K562 (cell line): ENCODE data around the gene KRT81. TPM values are rescaled to one million over a fixed set of nuclear protein-coding genes. Genes with fewer than 3 reads are reported as not detected.

ENCODE experiments used
- ATAC-seq: fragments of 200-7000 bp; cut with Tn5 transposase; 3 replicates; pipeline ENCODE4 v1.9.1; 2020; ENCODE audit warnings: moderate library complexity
- BruUV-seq: library from RNA; stranded (reverse); fragments of 400-500 nt; replicated peaks from 2 replicates; lab custom pipeline; 2021; lab: Mats Ljungman, UMichigan
- CTCF ChIA-PET: fragments of 300-600 bp; formaldehyde crosslinking; extraction: SDS; loops from one replicate; lab custom pipeline; 2021; ENCODE audit warnings: low intra/inter-chr PET ratio; lab: Yijun Ruan, JAX
- POLR2A ChIA-PET: fragments of 300-600, 350-650 bp; sonication (Branson Sonifier 250); formaldehyde crosslinking; extraction: SDS; loops from one replicate; lab custom pipeline; 2021; ENCODE audit warnings: antibody characterized with exemption, inconsistent platforms; lab: Yijun Ruan, JAX
- DNase-seq, 4 experiments: peaks; one replicate each; pipeline versions ENCODE4 v3.0.0 to v3.0.0-alpha.2; 2011 to 2018; ENCODE audit warnings: low spot score in 3 of 4, mixed read lengths in 3 of 4; ENCODE audit errors: extremely low read depth in 1 of 4
- FAIRE-seq: peaks from 2 replicates; lab custom pipeline; 2011; peaks lifted over from hg19 to GRCh38; lab: Jason Lieb, UNC
- H2AFZ ChIP-seq: 2 replicates; pipeline ENCODE4 v1.6.0; 2011; ENCODE audit warnings: low read depth, low read length, control low read depth, inconsistent platforms
- H3K27ac ChIP-seq: fragments of 200-600 bp; 3 replicates; pipeline ENCODE4 v1.8.0; 2011; ENCODE audit warnings: low read depth, mild to moderate bottlenecking, control low read depth, inconsistent platforms, low read length, moderate library complexity, mixed read lengths; ENCODE audit errors: extremely low read depth
- H3K27me3 ChIP-seq, 2 experiments: fragments of 300-600 bp in 1 of 2; 2 replicates in 1 of 2; 3 replicates in 1 of 2; pipeline versions ENCODE4 v1.6.0 to v1.8.0; 2011; ENCODE audit warnings: inconsistent platforms in 2 of 2, low read length in 2 of 2, mild to moderate bottlenecking in 1 of 2, mixed read lengths in 1 of 2, moderate library complexity in 1 of 2; ENCODE audit not compliant: control insufficient read depth in 2 of 2, insufficient read depth in 2 of 2
- H3K36me3 ChIP-seq: fragments of 300-600 bp; 3 replicates; pipeline ENCODE4 v1.8.0; 2011; ENCODE audit warnings: mild to moderate bottlenecking, low read length, inconsistent platforms; ENCODE audit not compliant: control insufficient read depth, insufficient read depth
- H3K4me1 ChIP-seq, 2 experiments: fragments of 200-600 bp in 1 of 2; replicated peaks in 1 of 2; 2 replicates in 1 of 2; 3 replicates in 1 of 2; pipeline versions ENCODE4 v1.5.1 to v1.8.0; 2011; ENCODE audit warnings: inconsistent platforms in 2 of 2, low read length in 2 of 2, mild to moderate bottlenecking in 1 of 2, mixed read lengths in 1 of 2, moderate library complexity in 1 of 2; ENCODE audit not compliant: control insufficient read depth in 2 of 2, insufficient read depth in 2 of 2
- H3K4me2 ChIP-seq: 2 replicates; pipeline ENCODE4 v1.6.1; 2011; ENCODE audit warnings: low read length, control low read depth, inconsistent platforms, mixed read lengths; ENCODE audit not compliant: insufficient read depth
- H3K4me3 ChIP-seq: fragments of 200-600 bp; sonication (generic), shearing (Covaris generic); 2 replicates; pipeline ENCODE4 v1.5.1; 2016; ENCODE audit warnings: control low read depth, inconsistent platforms
- H3K79me2 ChIP-seq: fragments of 200-600 bp; 3 replicates; pipeline ENCODE4 v1.8.0; 2011; ENCODE audit warnings: low read length, inconsistent platforms; ENCODE audit not compliant: control insufficient read depth, insufficient read depth
- H3K9ac ChIP-seq, 2 experiments: 2 replicates each; pipeline versions ENCODE4 v1.6.0 to v1.6.1; 2011; ENCODE audit warnings: low read depth in 2 of 2, low read length in 2 of 2, control low read depth in 1 of 2, inconsistent platforms in 1 of 2, mild to moderate bottlenecking in 1 of 2, mixed read lengths in 1 of 2; ENCODE audit not compliant: insufficient read depth in 1 of 2
- H3K9me1 ChIP-seq: one replicate; pipeline ENCODE4 v1.6.0; 2011; ENCODE audit warnings: inconsistent platforms, mild to moderate bottlenecking, low read length, moderate library complexity; ENCODE audit not compliant: control insufficient read depth, insufficient read depth
- H3K9me3 ChIP-seq: replicated peaks from 2 replicates; pipeline ENCODE4 v1.5.1; 2011; ENCODE audit warnings: low read depth, low read length, inconsistent platforms; ENCODE audit not compliant: control insufficient read depth, insufficient read depth
- H4K20me1 ChIP-seq: replicated peaks from 2 replicates; pipeline ENCODE4 v1.6.1; 2011; ENCODE audit warnings: low read length, inconsistent platforms, mixed read lengths; ENCODE audit not compliant: control insufficient read depth, insufficient read depth
- CBX1 ChIP-seq: sonication (generic); IDR thresholded peaks from 2 replicates; pipeline ENCODE4 v1.6.1; 2016; ENCODE audit warnings: antibody characterized with exemption, low read depth, mild to moderate bottlenecking
- ETV1 ChIP-seq: fragments of 450-650 bp; conservative IDR thresholded peaks from 2 replicates; pipeline ENCODE4 v1.6.1; 2016; ENCODE audit warnings: missing genetic modification characterization, control low read depth, low read depth, missing compliant biosample characterization
- KLF16 ChIP-seq: IDR thresholded peaks from 2 replicates; pipeline ENCODE4 v1.6.1; 2016; ENCODE audit warnings: antibody characterized with exemption
- MCM3 ChIP-seq: fragments of 450-650 bp; IDR thresholded peaks from 2 replicates; pipeline ENCODE4 v1.6.1; 2016
- NELFE ChIP-seq: IDR thresholded peaks from 2 replicates; pipeline ENCODE4 v1.6.1; 2011; ENCODE audit warnings: mild to moderate bottlenecking; ENCODE audit not compliant: insufficient read depth, insufficient read length
- PHF8 ChIP-seq: fragments of 200-600 bp; sonication (generic); IDR thresholded peaks from 2 replicates; pipeline ENCODE4 v1.6.1; 2012; ENCODE audit warnings: mixed run types, mild to moderate bottlenecking, inconsistent platforms, low read length, moderate library complexity, borderline replicate concordance
- POLR2H ChIP-seq: IDR thresholded peaks from 2 replicates; pipeline ENCODE4 v1.6.1; 2016; ENCODE audit warnings: missing genetic modification characterization, low read depth, mild to moderate bottlenecking, control low read depth, missing compliant biosample characterization, moderate library complexity
- TCFL5 ChIP-seq: fragments of 250-450 bp; sonication (Bioruptor Pico); conservative IDR thresholded peaks from 2 replicates; pipeline ENCODE4 v1.6.1; 2021; ENCODE audit warnings: mild to moderate bottlenecking, moderate library complexity, matching md5 sums
- ZNF253 ChIP-seq: fragments of 250-450 bp; sonication (Bioruptor Pico); conservative IDR thresholded peaks from 2 replicates; pipeline ENCODE4 v1.6.1; 2021; ENCODE audit warnings: mild to moderate bottlenecking
- ZNF311 ChIP-seq: fragments of 250-450 bp; sonication (Bioruptor Pico); IDR thresholded peaks from 2 replicates; pipeline ENCODE4 v1.4.0; 2020; ENCODE audit warnings: mild to moderate bottlenecking, moderate library complexity
- WGBS: fragments of 100-300 bp; shearing (Covaris generic); methylation state at CpG from one replicate; pipeline ENCODE4 v1.1.6; 2016; ENCODE audit warnings: low coverage, mixed read lengths; ENCODE audit not compliant: insufficient coverage; ENCODE audit errors: missing lambda C conversion rate; 5-methylcytosine and 5-hydroxymethylcytosine counted together
- in situ Hi-C: fragments of 300-500 bp; cut with MboI; formaldehyde crosslinking; loops from 4 replicates; pipeline ENCODE4 v1.15.0; 2018; ENCODE audit warnings: inconsistent platforms, mixed read lengths
- intact Hi-C: fragments of 100-400 bp; cut with micrococcal nuclease; formaldehyde crosslinking; loops from 2 replicates; pipeline ENCODE4 v1.14.2; 2022
- polyA plus RNA-seq, 8 experiments: library from polyadenylated mRNA; depleted of rRNA in 4 of 8; stranded (reverse) in 5 of 8; unstranded in 3 of 8; fragments of >200 nt; fragmentation: Nextera tagmentation in 2 of 8; fragmentation: Illumina TruSeq in 1 of 8; extraction: Ambion mirVana in 2 of 8; extraction: Trizol in 1 of 8; gene quantifications; 2 replicates each; pipeline versions ENCODE4 v1.2.1 to v1.2.3, GENCODE V29; 2011 to 2014; ENCODE audit warnings: inconsistent platforms in 1 of 8, missing spikeins in 1 of 8
- total RNA-seq, 7 experiments: library from RNA; depleted of rRNA in 6 of 7; stranded (reverse); fragments of >200 nt in 6 of 7; fragmentation: Illumina TruSeq in 2 of 7; extraction: Trizol in 2 of 7; gene quantifications; 2 replicates each; pipeline versions ENCODE4 v1.2.1 to v1.2.3, GENCODE V29; 2011 to 2021; ENCODE audit warnings: low replicate concordance in 1 of 7
- TF ChIP-seq, protein P1 (sequence below): fragments of 250-450 bp; sonication (Bioruptor Pico); IDR thresholded peaks from 2 replicates; pipeline ENCODE4 v1.8.0; 2021; ENCODE audit warnings: moderate library complexity, mild to moderate bottlenecking, inconsistent platforms
- TF ChIP-seq, protein P2 (sequence below): fragments of 450-650 bp; IDR thresholded peaks from 2 replicates; pipeline ENCODE4 v1.6.1; 2018; ENCODE audit not compliant: partially characterized antibody
- TF ChIP-seq, protein P3 (sequence below): fragments of 450-650 bp; IDR thresholded peaks from 2 replicates; pipeline ENCODE4 v1.6.1; 2016; ENCODE audit warnings: mild to moderate bottlenecking
- TF ChIP-seq, protein P4 (sequence below): fragments of 450-650 bp; IDR thresholded peaks from 2 replicates; pipeline ENCODE4 v1.6.1; 2016; ENCODE audit warnings: antibody characterized with exemption

Gene KRT81
- total and polyA plus RNA-seq, 9 of the 15 experiments (the other 6 are each of a cell fraction or from before 2014, with no cell fraction given) = 0.27 TPM; not detected in 8

- ATAC-seq (no peak), FAIRE-seq (no peak), DNase-seq (no peak)
- no peak overlapping the region for H3K4me3 ChIP-seq
- 4% methylated on average over 5 of the region's 5 CpGs for WGBS
- no peaks in the 10 kb centered on the region for H3K79me2 ChIP-seq
- no TSS peak for BruUV-seq
- no peak overlapping the region for H2AFZ ChIP-seq
- H3K4me2 ChIP-seq = no peak overlapping the region
- in situ Hi-C loops = no loop called here
- CTCF ChIA-PET = no interaction called here
- H3K9ac ChIP-seq = no peak overlapping the region
- peaks cover 13 to 48% of the 10 kb centered on the region in 2 experiments; a peak in 4 of 5 replicates for H3K27me3 ChIP-seq
- no peaks in the 10 kb centered on the region for H3K9me3 ChIP-seq
- no peaks in the 10 kb centered on the region; the same call in 1 of the 2 replicates for H4K20me1 ChIP-seq
- no peaks in the 10 kb centered on the region for H3K36me3 ChIP-seq
- H3K4me1 ChIP-seq = peaks cover 0 to 8% of the 10 kb centered on the region in 2 experiments; a peak in 2 of 5 replicates
- POLR2A ChIA-PET = interaction anchor here (0.6 to 1.7 kb wide), 2 partner anchors 16 to 538 kb away, joined by 3 to 4 read pairs; partner anchors contain the start of gene KRT78
- no peak overlapping the region for H3K27ac ChIP-seq
- intact Hi-C loops = no loop called here
- H3K9me1 ChIP-seq = no peaks in the 10 kb centered on the region
- no peak for TF ChIP-seq TCFL5 (CRISPR knock-in tag)
- no peak for TF ChIP-seq ETV1 (tag)
- TF ChIP-seq, protein P1, sequence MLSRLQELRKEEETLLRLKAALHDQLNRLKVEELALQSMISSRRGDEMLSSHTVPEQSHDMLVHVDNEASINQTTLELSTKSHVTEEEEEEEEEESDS (CRISPR knock-in tag) = no peak
- TF ChIP-seq PHF8 = no peak
- no peak for TF ChIP-seq ZNF253 (CRISPR knock-in tag)
- no peak for TF ChIP-seq POLR2H (tag)
- TF ChIP-seq NELFE = no peak
- TF ChIP-seq ZNF311 (CRISPR knock-in tag) = no peak
- TF ChIP-seq CBX1 = no peak
- TF ChIP-seq MCM3 = no peak
- TF ChIP-seq, protein P2, sequence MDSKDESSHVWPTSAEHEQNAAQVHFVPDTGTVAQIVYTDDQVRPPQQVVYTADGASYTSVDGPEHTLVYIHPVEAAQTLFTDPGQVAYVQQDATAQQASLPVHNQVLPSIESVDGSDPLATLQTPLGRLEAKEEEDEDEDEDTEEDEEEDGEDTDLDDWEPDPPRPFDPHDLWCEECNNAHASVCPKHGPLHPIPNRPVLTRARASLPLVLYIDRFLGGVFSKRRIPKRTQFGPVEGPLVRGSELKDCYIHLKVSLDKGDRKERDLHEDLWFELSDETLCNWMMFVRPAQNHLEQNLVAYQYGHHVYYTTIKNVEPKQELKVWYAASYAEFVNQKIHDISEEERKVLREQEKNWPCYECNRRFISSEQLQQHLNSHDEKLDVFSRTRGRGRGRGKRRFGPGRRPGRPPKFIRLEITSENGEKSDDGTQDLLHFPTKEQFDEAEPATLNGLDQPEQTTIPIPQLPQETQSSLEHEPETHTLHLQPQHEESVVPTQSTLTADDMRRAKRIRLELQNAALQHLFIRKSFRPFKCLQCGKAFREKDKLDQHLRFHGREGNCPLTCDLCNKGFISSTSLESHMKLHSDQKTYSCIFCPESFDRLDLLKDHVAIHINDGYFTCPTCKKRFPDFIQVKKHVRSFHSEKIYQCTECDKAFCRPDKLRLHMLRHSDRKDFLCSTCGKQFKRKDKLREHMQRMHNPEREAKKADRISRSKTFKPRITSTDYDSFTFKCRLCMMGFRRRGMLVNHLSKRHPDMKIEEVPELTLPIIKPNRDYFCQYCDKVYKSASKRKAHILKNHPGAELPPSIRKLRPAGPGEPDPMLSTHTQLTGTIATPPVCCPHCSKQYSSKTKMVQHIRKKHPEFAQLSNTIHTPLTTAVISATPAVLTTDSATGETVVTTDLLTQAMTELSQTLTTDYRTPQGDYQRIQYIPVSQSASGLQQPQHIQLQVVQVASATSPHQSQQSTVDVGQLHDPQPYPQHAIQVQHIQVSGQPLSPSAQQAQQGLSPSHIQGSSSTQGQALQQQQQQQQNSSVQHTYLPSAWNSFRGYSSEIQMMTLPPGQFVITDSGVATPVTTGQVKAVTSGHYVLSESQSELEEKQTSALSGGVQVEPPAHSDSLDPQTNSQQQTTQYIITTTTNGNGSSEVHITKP = no peak
- TF ChIP-seq, protein P3, sequence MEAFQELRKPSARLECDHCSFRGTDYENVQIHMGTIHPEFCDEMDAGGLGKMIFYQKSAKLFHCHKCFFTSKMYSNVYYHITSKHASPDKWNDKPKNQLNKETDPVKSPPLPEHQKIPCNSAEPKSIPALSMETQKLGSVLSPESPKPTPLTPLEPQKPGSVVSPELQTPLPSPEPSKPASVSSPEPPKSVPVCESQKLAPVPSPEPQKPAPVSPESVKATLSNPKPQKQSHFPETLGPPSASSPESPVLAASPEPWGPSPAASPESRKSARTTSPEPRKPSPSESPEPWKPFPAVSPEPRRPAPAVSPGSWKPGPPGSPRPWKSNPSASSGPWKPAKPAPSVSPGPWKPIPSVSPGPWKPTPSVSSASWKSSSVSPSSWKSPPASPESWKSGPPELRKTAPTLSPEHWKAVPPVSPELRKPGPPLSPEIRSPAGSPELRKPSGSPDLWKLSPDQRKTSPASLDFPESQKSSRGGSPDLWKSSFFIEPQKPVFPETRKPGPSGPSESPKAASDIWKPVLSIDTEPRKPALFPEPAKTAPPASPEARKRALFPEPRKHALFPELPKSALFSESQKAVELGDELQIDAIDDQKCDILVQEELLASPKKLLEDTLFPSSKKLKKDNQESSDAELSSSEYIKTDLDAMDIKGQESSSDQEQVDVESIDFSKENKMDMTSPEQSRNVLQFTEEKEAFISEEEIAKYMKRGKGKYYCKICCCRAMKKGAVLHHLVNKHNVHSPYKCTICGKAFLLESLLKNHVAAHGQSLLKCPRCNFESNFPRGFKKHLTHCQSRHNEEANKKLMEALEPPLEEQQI = no peak
- TF ChIP-seq, protein P4, sequence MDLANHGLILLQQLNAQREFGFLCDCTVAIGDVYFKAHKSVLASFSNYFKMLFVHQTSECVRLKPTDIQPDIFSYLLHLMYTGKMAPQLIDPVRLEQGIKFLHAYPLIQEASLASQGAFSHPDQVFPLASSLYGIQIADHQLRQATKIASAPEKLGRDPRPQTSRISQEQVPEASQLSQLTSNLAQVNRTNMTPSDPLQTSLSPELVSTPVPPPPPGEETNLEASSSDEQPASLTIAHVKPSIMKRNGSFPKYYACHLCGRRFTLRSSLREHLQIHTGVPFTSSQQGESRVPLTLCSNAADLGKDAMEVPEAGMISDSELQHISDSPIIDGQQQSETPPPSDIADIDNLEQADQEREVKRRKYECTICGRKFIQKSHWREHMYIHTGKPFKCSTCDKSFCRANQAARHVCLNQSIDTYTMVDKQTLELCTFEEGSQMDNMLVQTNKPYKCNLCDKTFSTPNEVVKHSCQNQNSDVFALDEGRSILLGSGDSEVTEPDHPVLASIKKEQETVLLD = no peak
- TF ChIP-seq KLF16 = no peak
These were observed 19.4 kb upstream of the KRT81 start for GRCh38 chr12:52310622-52311284.
